Renal cortex interstitium (tissue), 11 donors: ENCODE results near the gene SMC1B. TPM values are rescaled to one million over a fixed set of nuclear protein-coding genes. Genes with fewer than 3 reads are reported as not detected.
"Not testable (repeated sequence)": the region's sequence is repeated elsewhere in the genome, so short reads cannot be mapped to it uniquely, and the experiment has no call there.

Experiments
- DNase-seq, 11 donors: peaks; one replicate each; pipeline ENCODE4 v3.0.0-alpha.2; 2013; ENCODE audit warnings: low read depth in 9 of 11, low spot score in 4 of 11; ENCODE audit errors: extremely low read depth in 1 of 11
- polyA plus RNA-seq, 3 donors: library from polyadenylated mRNA; unstranded; fragments of 120-200 nt; gene quantifications; one replicate each; pipeline ENCODE4 v1.2.1, GENCODE V29; 2013; ENCODE audit not compliant: insufficient read length in 3 of 3

Gene SMC1B
- polyA plus RNA-seq, 3 donors: 0.13 to 0.32 (median 0.20) TPM

- no peak for DNase-seq
These were observed 46.7 kb downstream of the SMC1B start for GRCh38 chr22:45366713-45367112.

DNA sequence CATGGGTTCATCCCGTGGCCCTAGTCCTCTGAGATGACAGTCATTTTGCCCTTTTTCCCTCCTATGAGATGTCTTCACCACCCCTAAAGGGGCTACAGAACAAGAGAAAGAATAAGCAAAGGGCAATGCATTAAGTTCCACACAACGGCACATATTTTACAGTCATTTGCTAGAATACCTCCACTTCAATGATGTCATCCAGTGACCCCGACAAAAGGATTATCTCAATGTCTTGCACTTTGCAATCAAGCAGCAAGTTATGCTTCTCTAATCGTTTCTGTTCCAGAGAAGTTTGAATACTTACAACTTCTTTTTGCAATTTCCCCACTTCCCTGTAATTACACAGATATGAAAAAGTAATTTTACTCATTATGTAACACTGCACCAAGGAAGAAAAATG, 53.8 kb downstream of the SMC1B start:
- DNase-seq: no peak

DNA sequence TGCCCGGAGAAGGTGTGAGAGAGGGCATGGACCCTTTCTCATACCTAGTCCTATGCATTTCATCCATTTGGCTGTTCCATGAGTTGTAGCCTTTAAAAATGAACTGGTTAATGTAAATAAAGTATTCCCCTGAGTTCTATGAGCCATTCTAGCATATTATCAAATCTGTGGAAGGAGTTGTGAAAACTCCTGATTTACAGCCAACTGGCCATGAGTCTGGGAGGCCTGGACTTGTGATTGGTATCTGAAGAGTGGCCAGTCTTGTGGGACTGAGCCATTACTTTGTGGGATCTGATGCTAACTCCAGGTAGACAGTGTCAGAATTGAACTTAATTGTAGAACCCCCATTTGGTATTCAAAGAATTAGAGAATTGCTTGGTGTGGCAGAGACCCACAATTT, 55.3 kb downstream of the SMC1B start:
- no peak for DNase-seq

DNA sequence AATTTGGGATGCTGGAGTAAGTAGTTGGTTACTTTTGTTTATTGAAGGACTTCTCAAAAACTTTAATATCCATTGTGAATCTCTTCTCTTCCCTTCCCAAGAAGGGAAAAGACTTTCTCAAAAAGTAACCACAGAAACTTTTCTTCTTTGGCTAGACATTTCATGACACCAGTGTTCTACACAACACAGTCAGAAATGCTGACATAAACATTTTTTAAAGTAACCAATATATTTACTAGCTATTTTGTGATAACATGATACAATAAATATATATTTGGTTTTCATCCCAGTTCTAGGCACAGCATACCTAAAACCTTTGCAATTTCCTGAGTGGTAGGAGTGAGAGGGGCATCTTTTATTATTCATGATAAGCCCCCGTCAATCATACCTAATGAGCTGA, 55.9 kb downstream of the SMC1B start:
- no peak for DNase-seq

DNA sequence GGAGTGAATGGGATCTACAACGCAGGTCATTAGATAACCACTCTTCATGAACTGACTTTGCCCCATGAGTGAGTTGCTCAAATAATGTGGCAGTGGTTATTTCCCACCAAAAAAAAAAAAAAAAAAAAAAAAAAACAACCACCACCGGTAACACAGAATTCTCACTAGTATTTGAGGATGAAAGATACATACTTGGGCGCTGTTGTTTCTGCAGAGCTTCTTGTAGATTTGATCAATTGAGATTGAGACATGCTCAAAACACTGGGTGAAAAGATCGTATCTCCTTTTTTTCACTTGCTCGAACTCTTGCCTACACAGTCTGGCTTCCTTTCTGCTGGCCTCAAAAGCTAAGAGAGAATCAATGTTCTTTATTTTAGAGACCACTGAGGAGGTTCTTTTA, 59.6 kb downstream of the SMC1B start:
- DNase-seq: no peak

DNA sequence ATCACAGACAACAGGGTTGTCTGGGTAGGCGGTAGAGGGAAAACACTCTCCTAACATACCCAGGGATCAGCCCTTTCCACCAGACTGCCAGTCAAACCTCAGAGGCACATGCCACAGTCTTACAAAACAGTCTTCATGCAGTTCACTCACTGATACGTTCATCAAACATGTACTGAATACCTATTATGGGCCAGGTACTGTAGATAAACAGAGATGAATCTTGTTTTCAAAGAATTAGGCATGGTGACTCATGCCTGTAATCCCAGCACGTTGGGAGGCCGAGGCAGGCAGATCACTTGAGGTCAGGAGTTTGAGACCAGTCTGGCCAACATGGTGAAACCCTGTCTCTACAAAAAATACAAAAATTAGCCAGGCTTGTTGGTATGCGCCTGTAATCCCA, 60.6 kb downstream of the SMC1B start:
- not testable (repeated sequence) for DNase-seq

GRCh38 chr22:45351956-45352355, 61.4 kb downstream of the SMC1B start:
- DNase-seq: no peak

DNA sequence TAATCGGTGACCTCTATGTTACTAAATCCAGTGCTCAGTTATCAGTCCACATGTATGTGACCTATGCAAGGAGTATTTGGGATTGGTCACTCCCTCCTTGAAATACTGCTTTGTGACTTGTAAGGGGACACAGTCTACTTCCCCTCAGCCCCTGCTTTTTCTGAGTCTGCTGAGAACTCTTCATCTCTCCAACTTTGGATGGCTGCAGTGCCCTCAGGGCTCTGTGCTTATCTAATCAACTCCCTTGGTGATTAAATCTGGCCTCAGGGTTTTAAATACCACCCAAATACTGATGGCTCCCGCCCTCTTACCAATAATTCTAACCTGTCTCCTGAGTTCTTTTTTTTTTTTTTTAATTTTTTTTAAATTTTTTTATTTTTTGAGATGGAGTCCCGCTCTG, 63.5 kb downstream of the SMC1B start:
- DNase-seq: no peak

GRCh38 chr22:45344334-45344733, 69.1 kb downstream of the SMC1B start:
- DNase-seq: peak in 1 of 11 donors; percentile 13

- DNase-seq: no peak
These were observed 70.3 kb downstream of the SMC1B start for GRCh38 chr22:45343143-45343542.

DNA sequence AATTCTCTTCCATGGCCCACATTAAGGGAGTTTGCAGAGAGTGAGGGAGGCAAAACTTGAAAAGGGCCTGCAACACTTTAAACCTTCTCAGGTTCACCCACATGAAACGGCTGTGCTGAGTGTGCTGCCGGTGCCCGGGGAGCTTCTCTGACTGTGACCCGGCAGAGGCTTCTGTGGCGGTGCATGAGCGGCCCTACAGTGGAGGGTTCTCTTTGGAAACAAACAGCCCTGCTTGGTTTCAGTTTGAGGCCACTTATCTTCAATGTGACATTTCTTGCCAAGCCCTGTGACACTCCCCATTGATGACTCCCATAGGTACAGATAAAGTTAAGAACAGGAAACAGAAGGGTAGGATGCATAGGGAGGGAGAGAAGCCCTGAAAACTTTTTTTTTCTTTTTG, 71.9 kb downstream of the SMC1B start:
- no peak for DNase-seq

DNA sequence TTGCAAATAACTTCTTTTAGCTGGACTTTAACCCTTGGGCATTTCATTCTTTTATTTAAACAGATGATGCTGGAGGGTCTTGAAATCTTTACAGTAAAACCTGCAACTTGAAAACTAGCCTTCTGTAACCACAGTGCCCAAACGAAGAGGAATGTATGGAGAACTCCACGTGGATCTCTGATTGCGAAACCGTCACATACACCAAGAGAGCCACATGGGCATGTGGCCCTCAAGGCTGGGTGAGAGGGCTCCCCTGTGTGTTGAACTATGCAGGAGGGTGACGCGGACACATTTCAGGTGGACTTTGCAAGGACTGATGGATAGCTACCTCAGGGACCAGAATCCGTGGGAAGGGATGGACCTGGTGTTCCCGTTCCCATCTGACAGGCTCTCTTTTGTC, 73.1 kb downstream of the SMC1B start:
- DNase-seq: no peak

GRCh38 chr22:45338795-45339194, 74.6 kb downstream of the SMC1B start:
- no peak for DNase-seq

DNA sequence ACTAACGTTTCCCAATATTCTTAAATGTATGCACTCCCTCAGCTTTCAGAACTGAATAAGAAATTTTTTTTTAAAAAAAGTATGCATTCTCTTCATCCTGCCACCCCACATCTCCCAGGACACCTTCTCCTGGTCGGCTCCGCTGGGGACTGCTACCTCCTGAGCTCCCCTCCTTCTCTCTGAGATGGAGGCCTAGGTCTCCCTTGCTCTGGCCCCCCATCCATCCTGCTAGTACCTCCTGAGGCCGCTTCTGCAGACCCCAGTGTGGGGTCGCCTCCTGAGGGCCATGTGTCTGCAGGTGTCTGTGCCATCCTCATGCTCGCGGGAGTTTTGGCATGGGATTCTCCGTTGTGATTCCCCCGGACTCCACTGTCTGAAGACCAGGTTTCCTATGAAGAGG, 75.9 kb downstream of the SMC1B start:
- no peak for DNase-seq

GRCh38 chr22:45336971-45337431, 76.4 kb downstream of the SMC1B start:
- peak in 3 of 11 donors; percentile 24 to 47 (median 37) for DNase-seq

GRCh38 chr22:45335854-45336522, 77.4 kb downstream of the SMC1B start:
- DNase-seq: no peak

DNA sequence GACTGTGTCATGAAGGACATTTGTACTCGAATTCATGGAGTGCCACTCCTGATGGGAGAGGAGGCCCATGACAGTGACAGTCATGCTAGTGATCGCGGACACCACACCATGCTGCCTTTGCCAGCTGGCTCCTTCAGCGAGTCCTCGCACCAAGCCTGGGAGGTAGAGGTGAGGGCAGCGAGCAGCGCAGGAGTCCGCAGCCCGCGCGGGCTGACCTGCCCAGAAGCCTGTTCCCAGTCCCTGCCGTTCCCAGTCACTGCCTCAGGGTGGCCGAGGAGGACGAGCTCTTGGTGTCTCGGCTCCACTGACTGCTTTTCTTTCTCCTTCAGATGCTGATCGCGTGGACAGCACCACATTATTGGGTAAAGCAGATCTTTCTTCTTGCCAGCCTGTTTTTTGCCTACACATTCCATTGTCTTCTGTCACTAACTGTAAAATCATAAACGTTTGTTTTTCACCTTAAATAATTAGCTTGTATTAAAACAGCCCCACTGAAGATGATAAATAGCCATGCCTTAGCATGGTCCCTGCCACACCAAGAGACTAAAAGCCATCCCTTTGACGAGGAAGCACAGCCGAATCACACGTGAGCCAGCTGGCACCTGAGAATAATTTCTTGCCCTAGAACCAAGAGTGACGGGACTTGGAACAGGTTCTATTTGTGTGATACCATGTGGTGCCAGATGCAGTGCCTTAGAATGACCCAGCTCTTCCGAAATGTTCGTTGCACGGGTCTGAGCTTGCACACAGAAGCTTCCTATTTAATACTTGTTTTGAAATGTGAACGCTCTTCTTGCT, 78.2 kb downstream of the SMC1B start:
- no peak for DNase-seq

- no peak for DNase-seq
These were observed 78.9 kb downstream of the SMC1B start for GRCh38 chr22:45334528-45334927.

- no peak for DNase-seq
These were observed 79.3 kb downstream of the SMC1B start for GRCh38 chr22:45334068-45334467.

GRCh38 chr22:45332001-45332400, 81.4 kb downstream of the SMC1B start:
- DNase-seq: no peak

DNA sequence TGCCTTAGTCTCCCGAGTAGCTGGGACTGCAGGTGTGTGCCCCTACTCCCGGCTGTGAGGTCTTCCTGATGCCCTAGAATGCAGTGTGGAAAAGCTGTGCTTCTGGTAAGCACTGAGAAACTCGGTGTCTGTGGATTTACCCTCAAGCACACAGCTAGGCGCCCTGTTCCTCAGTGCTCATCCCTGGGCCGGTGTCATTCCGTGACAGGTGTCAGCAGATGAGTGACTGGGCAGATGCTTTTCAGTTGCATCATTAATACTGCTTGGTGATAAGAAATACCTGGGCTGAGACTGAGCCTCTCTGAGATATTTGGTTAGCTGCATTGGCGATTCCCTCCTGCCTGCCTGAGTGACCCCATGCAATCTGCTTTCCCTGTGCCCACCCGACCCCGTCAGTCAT, 81.9 kb downstream of the SMC1B start:
- DNase-seq: no peak
